Aorta (tissue), 5 donors: Measurements from ENCODE around the gene COBL. TPM values are rescaled to one million over a fixed set of nuclear protein-coding genes. Genes with fewer than 3 reads are reported as not detected.

ENCODE experiments used
- ATAC-seq: fragments of 200-7000 bp; cut with Tn5 transposase; one replicate; pipeline ENCODE4 v1.9.1; 2022; ENCODE audit warnings: moderate library complexity; ENCODE audit not compliant: low FRiP score
- DNase-seq, 2 donors: peaks; one replicate each; pipeline ENCODE4 v3.0.0-alpha.2; 2020
- H3K27ac ChIP-seq, 2 donors: one replicate each; pipeline ENCODE4 v1.5.1; 2013; ENCODE audit warnings: low read length in 2 of 2, mild to moderate bottlenecking in 2 of 2, moderate library complexity in 2 of 2, control low read depth in 1 of 2, inconsistent platforms in 1 of 2, low read depth in 1 of 2
- H3K27me3 ChIP-seq, 2 donors: one replicate each; pipeline ENCODE4 v1.6.1; 2013; ENCODE audit warnings: control low read depth in 1 of 2, low read length in 1 of 2, mild to moderate bottlenecking in 1 of 2, moderate library complexity in 1 of 2; ENCODE audit not compliant: insufficient read depth in 2 of 2, control insufficient read depth in 1 of 2
- H3K36me3 ChIP-seq, 2 donors: one replicate each; pipeline ENCODE4 v1.6.1; 2013; ENCODE audit warnings: control low read depth in 1 of 2, low read length in 1 of 2, mild to moderate bottlenecking in 1 of 2; ENCODE audit not compliant: insufficient read depth in 2 of 2, control insufficient read depth in 1 of 2
- H3K4me1 ChIP-seq, 2 donors: one replicate each; pipeline ENCODE4 v1.6.1; 2013; ENCODE audit warnings: low read length in 2 of 2, control low read depth in 1 of 2, mild to moderate bottlenecking in 1 of 2, moderate library complexity in 1 of 2; ENCODE audit not compliant: insufficient read depth in 2 of 2, control insufficient read depth in 1 of 2
- H3K4me3 ChIP-seq, 2 donors: one replicate each; pipeline ENCODE4 v1.5.1; 2013; ENCODE audit warnings: low read length in 2 of 2, control low read depth in 1 of 2, mild to moderate bottlenecking in 1 of 2
- H3K9me3 ChIP-seq: one replicate; pipeline ENCODE4 v1.6.1; 2013; ENCODE audit warnings: mild to moderate bottlenecking, low read length; ENCODE audit not compliant: control insufficient read depth
- WGBS, 2 donors: extraction: QIAGEN DNeasy Blood & Tissue Kit; methylation state at CpG; one replicate each; pipeline ENCODE4 v1.1.7; 2013; 5-methylcytosine and 5-hydroxymethylcytosine counted together
- intact Hi-C, 2 donors: fragments of 100-400 bp; cut with DNase I; formaldehyde crosslinking; loops; one replicate each; pipeline versions ENCODE4 v1.14.2 to v1.15.0; 2022
- polyA plus RNA-seq, 2 donors: library from polyadenylated mRNA; stranded (reverse); fragments of 200-250 nt; gene quantifications; one replicate each; pipeline ENCODE4 v1.2.3, GENCODE V29; 2013
- total RNA-seq, 2 donors: library from RNA; stranded (reverse); fragmentation: NEBNext Ultra II Directional; extraction: Animal tissue kit (Norgen Biotek cat#: 25700); gene quantifications; one replicate each; pipeline ENCODE4 v1.2.1, GENCODE V29; 2021
- donor health status: healthy with polysubstance abuse.
- donor health status: Bipolar disorder and iron deficiency.
- donor health status: DM: no; HTN: no; CAD: no.
- donor health status: DM: no; HTN: no; CAD: no.
- donor health status: DM: yes; HTN: yes; CAD: no.

Gene COBL
- total and polyA plus RNA-seq, 4 donors = 0.31 to 5.3 (median 1.1) TPM

DNA sequence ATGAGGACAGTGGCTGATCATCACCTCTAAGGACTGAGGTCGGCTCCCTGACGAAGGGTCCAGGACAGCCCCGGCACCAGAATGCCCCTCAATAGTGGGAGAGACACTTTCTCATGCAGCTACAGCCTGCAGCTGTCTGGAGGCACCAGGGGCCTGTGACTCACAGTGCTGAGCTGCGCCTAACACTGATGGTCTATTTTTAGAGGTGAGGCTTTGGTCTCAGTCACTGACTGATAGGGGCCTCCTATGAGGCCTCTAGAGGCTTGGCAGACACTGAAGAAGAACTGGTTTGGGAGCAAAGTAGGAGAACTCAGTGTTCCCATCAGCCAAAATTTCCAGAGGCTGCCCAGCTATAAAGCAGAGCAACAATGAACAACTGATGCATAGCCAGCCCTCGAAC is 130.1 kb downstream of the COBL start:
- H3K9me3 ChIP-seq = no peaks in the 10 kb centered on the region
- H3K27me3 ChIP-seq = no peaks in the 10 kb centered on the region
- 49 to 53% methylated on average over 5 of the region's 5 CpGs for WGBS, 2 donors
- H3K4me1 ChIP-seq = no peaks in the 10 kb centered on the region
- no peaks in the 10 kb centered on the region for H3K36me3 ChIP-seq
- DNase-seq = no peak
- intact Hi-C loops = no loop called here
- no peak for ATAC-seq
- H3K4me3 ChIP-seq = no peak overlapping the region
- H3K27ac ChIP-seq = no peak overlapping the region

DNA sequence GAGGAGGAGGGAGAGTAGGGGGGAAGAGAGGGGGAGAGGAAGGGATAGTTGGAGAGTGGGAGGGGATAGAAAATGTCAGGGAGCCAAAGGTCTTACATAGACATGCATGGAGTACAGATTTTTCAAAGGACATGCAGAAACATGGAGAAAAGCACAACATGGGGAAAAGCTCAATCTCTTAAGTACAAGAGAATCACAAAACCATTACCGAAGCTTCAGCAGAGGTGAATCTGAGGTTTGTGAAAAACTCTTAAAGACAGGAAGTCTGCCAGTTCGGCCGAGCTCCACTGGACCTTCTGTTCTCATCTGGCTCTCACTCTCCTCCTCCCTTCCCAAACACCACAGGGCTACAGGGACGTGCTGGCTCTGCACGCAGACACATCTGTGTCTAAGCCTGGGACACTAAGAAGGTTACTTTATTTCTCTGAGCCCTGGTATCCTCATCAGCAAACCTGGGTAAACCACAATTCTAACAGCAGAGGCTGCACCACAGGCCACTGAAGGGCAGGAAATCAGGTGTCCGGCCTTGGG is 133.9 kb downstream of the COBL start:
- 48 to 51% methylated on average over 6 of the region's 6 CpGs for WGBS, 2 donors
- Histone ChIP-seq H3K27me3 (no peaks in the 10 kb centered on the region), H3K4me3 (no peak overlapping the region), H3K4me1 (no peaks in the 10 kb centered on the region), H3K36me3 (no peaks in the 10 kb centered on the region), H3K9me3 (no peaks in the 10 kb centered on the region), H3K27ac (no peak overlapping the region)
- intact Hi-C loops = no loop called here
- DNase-seq (no peak), ATAC-seq (no peak)

DNA sequence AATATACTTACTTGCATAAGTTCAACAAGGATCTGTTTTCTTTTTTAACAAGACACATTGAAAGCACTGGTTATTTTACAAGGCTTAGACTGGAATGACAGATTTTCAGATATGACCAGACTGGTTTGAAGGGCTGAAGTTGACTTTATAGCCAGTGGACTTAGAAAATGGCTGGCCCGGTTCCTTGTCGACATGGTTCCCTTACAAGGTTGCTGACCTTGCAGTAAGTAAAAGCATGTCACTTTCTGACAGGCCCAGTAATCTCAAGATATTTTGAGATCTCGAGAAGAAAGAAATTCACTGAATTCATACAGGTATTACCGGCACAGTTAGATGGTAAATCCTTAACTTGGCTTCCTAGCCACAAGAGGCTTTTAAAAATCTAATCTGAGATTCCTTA is 136.5 kb downstream of the COBL start:
- intact Hi-C loops = no loop called here
- no peaks in the 10 kb centered on the region for H3K36me3 ChIP-seq
- H3K4me1 ChIP-seq = no peaks in the 10 kb centered on the region
- ATAC-seq (no peak), DNase-seq (no peak)
- H3K9me3 ChIP-seq = peaks cover 1% of the 10 kb centered on the region
- WGBS, 2 donors = 52 to 63% methylated on average over 4 of the region's 4 CpGs
- H3K27me3 ChIP-seq = no peaks in the 10 kb centered on the region
- H3K27ac ChIP-seq = no peak overlapping the region
- no peak overlapping the region for H3K4me3 ChIP-seq

DNA sequence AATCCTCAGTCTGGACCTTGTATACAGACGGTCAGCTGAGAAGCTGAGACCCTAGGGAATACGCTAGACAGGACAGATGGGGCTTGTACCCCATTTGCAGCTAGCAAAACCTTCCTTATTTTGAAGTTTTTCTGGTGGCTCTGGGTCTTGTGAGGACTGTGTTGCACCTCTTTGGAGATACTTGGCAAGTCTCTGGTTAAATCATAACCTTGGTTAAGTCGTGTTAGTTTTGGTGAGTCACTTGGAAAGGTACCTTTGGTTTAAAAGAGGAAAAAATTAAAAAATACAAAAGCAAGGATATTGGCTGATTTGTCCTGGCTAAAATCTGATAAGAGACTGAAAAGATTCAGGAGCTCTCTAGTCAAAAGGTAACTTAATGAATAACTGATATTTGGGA is 140.6 kb downstream of the COBL start:
- DNase-seq (no peak), ATAC-seq (no peak)
- Histone ChIP-seq H3K27ac (no peak overlapping the region), H3K27me3 (no peaks in the 10 kb centered on the region), H3K4me3 (no peak overlapping the region), H3K9me3 (peaks cover 1% of the 10 kb centered on the region), H3K4me1 (no peaks in the 10 kb centered on the region), H3K36me3 (no peaks in the 10 kb centered on the region)
- intact Hi-C loops = no loop called here
- WGBS, 2 donors = 9 to 16% methylated on average over 3 of the region's 3 CpGs

DNA sequence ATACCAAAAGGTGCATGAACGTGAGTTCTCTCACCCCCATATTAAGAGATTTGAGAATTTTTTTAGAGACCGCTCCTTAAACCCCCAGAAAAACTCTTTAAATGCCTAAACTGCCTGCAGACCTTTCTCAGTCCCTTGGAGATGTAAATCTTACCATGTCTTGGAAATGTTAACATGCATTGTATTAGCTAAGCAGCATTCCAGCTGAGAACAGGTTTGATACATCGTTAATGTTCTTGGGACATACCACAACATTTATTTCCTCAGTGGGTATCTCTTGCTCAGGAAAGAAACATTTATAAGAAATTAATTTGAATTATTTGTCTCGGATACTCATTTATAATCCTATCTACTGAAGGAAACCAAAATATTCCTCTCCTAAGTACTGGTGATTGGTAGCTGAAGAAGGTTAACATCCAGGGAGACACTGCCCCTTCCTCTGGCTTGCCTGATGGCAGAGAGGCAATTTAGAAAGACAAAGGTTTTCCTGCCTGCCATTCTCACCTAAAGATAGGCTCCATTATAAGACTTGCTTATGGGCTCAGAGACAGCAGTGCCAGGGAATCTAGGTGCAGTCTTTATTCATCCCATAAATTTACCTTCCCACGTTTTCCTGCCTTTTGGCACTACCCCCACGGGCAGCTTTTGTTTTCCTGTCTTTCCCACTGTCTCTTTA is 141.2 kb downstream of the COBL start:
- Histone ChIP-seq H3K4me1 (no peaks in the 10 kb centered on the region), H3K36me3 (no peaks in the 10 kb centered on the region), H3K27me3 (no peaks in the 10 kb centered on the region), H3K27ac (no peak overlapping the region), H3K9me3 (peaks cover 1% of the 10 kb centered on the region), H3K4me3 (no peak overlapping the region)
- ATAC-seq (no peak), DNase-seq (no peak)
- WGBS, 2 donors = 31 to 39% methylated on average over 6 of the region's 6 CpGs
- intact Hi-C loops = no loop called here

DNA sequence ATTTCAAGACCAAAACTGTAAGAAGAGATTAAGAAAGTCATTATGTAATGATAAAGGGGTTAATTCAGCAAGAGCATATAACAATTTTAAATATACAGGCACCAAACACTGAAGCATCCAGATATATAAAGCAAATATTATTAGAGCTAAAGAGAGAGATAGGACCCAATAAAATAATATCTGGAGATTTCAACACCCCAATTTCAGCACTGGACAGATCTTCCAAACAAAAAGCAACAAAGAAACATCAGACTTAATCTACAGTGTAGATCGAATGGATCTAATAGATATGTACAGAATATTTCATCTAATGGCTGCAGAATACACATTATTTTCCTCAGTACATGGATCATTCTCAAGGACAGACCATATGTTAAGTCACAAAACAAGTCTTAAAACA is 151.3 kb downstream of the COBL start:
- Histone ChIP-seq H3K27ac (no peak overlapping the region), H3K9me3 (no peaks in the 10 kb centered on the region), H3K36me3 (no peaks in the 10 kb centered on the region), H3K27me3 (no peaks in the 10 kb centered on the region), H3K4me3 (no peak overlapping the region), H3K4me1 (no peaks in the 10 kb centered on the region)
- DNase-seq = no peak
- WGBS, 2 donors = 56 to 59% methylated on average over 1 of the region's 1 CpG
- ATAC-seq = no peak
- intact Hi-C loops = loop anchor here in 1 of 2 donors (10.0 kb wide), 1 partner anchor 199 kb away; no protein-coding TSS in a partner anchor

DNA sequence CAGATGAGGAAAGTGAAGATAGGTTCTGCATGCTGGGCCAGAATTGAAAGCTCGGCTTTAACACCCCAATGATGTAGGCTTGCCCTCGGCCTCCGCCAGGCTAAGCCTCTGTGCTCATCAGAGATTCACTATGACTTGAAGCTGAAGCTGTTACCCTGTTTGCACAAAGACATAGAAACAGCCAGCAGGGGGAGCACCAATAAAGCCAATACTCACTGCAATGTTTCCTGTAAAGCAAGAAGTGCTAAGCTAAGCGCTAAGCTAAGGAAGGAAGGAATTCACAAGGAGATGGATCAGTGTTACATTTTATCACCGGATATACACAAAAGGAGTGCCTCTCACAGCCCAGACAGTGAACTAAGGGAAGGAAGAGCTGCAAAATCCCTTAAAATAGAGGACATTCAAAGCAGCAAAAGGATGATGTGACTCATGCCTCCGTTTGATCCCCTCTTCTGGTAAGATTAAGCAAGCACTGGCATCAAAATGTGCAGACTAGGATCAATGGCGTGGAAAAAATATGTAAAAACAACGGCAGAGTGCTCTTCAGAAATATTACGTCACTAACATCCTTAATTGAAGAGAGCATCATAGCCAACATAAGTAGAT is 153.8 kb downstream of the COBL start:
- H3K4me3 ChIP-seq = no peak overlapping the region
- no peaks in the 10 kb centered on the region for H3K9me3 ChIP-seq
- 18% methylated on average over 9 of the region's 9 CpGs for WGBS, 2 donors
- peak; percentile 69 for ATAC-seq
- no peaks in the 10 kb centered on the region for H3K4me1 ChIP-seq
- H3K27me3 ChIP-seq = no peaks in the 10 kb centered on the region
- intact Hi-C loops = loop anchor here (5.0 to 10.0 kb wide), 4 partner anchors 202 to 1071 kb away; partner anchors contain the start of gene ZPBP (in 1 of the 2)
- peak in 1 of 2 donors; percentile 68 for DNase-seq
- H3K27ac ChIP-seq = no peak overlapping the region
- H3K36me3 ChIP-seq = no peaks in the 10 kb centered on the region

DNA sequence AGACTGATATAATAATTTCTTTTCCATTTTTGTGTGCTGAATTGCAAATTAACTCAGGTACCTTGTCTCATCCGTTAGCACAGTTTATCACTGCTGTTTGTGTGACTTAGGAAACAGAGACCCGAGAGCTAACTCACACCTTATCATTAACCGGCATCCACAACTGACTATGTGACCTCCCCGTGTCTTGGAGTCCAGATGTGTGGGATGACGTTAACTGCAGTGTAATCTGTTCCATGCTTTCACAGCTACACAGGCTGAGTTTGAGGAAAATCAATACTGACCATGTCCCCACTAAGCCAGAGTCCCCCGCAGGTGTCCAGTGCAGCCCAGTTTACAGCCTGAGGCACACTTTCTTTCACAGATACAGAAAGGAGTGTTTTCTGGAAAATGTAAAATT is 154.7 kb downstream of the COBL start:
- Histone ChIP-seq H3K4me3 (no peak overlapping the region), H3K36me3 (no peaks in the 10 kb centered on the region), H3K9me3 (no peaks in the 10 kb centered on the region), H3K4me1 (no peaks in the 10 kb centered on the region), H3K27ac (no peak overlapping the region), H3K27me3 (no peaks in the 10 kb centered on the region)
- ATAC-seq (no peak), DNase-seq (no peak)
- WGBS, 2 donors = 86 to 88% methylated on average over 6 of the region's 6 CpGs
- intact Hi-C loops = loop anchor here (1.0 to 10.0 kb wide), 5 partner anchors 203 to 1070 kb away; partner anchors contain the start of gene ZPBP (in 1 of the 2)
